HCT116 (cell line): ENCODE data around the gene HTR3B.

Experiments used
- CEBPB ChIP-seq: IDR thresholded peaks from 2 replicates; pipeline ENCODE4 v1.6.1; 2012; ENCODE audit warnings: low read depth
- EZH2 ChIP-seq: fragments of 200-600 bp; sonication (generic); IDR thresholded peaks from 2 replicates; pipeline ENCODE4 v1.6.1; 2017; ENCODE audit warnings: antibody characterized with exemption, mixed run types
- FOSL1 ChIP-seq: IDR thresholded peaks from 2 replicates; pipeline ENCODE4 v1.6.1; 2012; ENCODE audit warnings: low read depth
- POLR2A ChIP-seq: IDR thresholded peaks from 2 replicates; pipeline ENCODE4 v1.7.0; 2011; ENCODE audit warnings: borderline replicate concordance; ENCODE audit not compliant: insufficient read depth, insufficient read length; ENCODE audit errors: extremely low read depth
- ZNF274 ChIP-seq: fragments of 200-500 bp; sonication (Bioruptor generic); IDR thresholded peaks from 2 replicates; pipeline ENCODE4 v1.6.1; 2014; ENCODE audit warnings: mild to moderate bottlenecking, low read depth, low read length, inconsistent platforms
- TF ChIP-seq, protein P1 (sequence below), 3 experiments: fragments of 200-600 bp in 1 of 3; sonication (generic) in 1 of 3; IDR thresholded peaks in 2 of 3; conservative IDR thresholded peaks in 1 of 3; 2 replicates each; pipeline ENCODE4 v1.5.1; 2012 to 2017; ENCODE audit warnings: low read depth in 2 of 3, low read length in 2 of 3, antibody characterized with exemption in 1 of 3, borderline replicate concordance in 1 of 3, control low read depth in 1 of 3, mild to moderate bottlenecking in 1 of 3, mixed read lengths in 1 of 3, mixed run types in 1 of 3, moderate library complexity in 1 of 3; ENCODE audit not compliant: insufficient read depth in 1 of 3
- TF ChIP-seq, protein P2 (sequence below): IDR thresholded peaks from 2 replicates; pipeline ENCODE4 v1.6.1; 2012; ENCODE audit warnings: low read depth

DNA sequence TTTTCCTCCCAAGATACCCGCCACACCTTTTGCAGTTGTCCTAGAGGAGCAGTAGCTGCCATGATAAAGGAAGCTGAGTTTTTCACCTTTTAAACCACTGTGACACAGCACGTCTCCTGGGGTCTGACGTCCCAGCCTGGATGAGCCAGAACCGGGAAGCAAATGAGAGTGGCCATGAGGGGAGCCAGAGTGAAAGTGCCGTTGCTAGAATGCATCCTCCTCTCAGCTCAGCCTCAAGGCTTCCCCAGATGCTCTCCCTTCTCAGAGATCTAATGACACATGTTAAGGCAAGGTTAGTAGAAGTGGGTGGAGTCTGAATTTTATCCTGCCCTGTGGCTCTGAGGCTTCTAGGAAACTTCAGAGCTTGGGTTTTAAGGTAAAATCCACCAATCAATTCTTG lies 46.9 kb downstream of the HTR3B start:
- TF ChIP-seq ZNF274 (no peak), EZH2 (no peak), FOSL1 (no peak), CEBPB (no peak), POLR2A (no peak)
- TF ChIP-seq, protein P1, sequence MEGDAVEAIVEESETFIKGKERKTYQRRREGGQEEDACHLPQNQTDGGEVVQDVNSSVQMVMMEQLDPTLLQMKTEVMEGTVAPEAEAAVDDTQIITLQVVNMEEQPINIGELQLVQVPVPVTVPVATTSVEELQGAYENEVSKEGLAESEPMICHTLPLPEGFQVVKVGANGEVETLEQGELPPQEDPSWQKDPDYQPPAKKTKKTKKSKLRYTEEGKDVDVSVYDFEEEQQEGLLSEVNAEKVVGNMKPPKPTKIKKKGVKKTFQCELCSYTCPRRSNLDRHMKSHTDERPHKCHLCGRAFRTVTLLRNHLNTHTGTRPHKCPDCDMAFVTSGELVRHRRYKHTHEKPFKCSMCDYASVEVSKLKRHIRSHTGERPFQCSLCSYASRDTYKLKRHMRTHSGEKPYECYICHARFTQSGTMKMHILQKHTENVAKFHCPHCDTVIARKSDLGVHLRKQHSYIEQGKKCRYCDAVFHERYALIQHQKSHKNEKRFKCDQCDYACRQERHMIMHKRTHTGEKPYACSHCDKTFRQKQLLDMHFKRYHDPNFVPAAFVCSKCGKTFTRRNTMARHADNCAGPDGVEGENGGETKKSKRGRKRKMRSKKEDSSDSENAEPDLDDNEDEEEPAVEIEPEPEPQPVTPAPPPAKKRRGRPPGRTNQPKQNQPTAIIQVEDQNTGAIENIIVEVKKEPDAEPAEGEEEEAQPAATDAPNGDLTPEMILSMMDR (IDR thresholded peaks at IDR 0.05 in 2 of 3, conservative IDR thresholded peaks at IDR 0.05 in 1 of 3; ENCODE audit: borderline replicate concordance in 1 of 3, insufficient read depth in 1 of 3, low read depth in 2 of 3, low read length in 2 of 3), result no peak
- TF ChIP-seq, protein P2, sequence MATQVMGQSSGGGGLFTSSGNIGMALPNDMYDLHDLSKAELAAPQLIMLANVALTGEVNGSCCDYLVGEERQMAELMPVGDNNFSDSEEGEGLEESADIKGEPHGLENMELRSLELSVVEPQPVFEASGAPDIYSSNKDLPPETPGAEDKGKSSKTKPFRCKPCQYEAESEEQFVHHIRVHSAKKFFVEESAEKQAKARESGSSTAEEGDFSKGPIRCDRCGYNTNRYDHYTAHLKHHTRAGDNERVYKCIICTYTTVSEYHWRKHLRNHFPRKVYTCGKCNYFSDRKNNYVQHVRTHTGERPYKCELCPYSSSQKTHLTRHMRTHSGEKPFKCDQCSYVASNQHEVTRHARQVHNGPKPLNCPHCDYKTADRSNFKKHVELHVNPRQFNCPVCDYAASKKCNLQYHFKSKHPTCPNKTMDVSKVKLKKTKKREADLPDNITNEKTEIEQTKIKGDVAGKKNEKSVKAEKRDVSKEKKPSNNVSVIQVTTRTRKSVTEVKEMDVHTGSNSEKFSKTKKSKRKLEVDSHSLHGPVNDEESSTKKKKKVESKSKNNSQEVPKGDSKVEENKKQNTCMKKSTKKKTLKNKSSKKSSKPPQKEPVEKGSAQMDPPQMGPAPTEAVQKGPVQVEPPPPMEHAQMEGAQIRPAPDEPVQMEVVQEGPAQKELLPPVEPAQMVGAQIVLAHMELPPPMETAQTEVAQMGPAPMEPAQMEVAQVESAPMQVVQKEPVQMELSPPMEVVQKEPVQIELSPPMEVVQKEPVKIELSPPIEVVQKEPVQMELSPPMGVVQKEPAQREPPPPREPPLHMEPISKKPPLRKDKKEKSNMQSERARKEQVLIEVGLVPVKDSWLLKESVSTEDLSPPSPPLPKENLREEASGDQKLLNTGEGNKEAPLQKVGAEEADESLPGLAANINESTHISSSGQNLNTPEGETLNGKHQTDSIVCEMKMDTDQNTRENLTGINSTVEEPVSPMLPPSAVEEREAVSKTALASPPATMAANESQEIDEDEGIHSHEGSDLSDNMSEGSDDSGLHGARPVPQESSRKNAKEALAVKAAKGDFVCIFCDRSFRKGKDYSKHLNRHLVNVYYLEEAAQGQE, result no peak
